HEK293 (cell line): Measurements from ENCODE around the gene PLCL2.

Experiments
- CTCF ChIA-PET: fragments of 350-600 bp; formaldehyde crosslinking; extraction: SDS; loops from one replicate; lab custom pipeline; 2021; ENCODE audit warnings: antibody characterized with exemption; lab: Yijun Ruan, JAX
- POLR2A ChIA-PET: fragments of 300-600 bp; formaldehyde crosslinking; extraction: SDS; loops from one replicate; lab custom pipeline; 2020; ENCODE audit warnings: antibody characterized with exemption, inconsistent platforms; lab: Yijun Ruan, JAX
- H3K27ac ChIP-seq: fragments of 200-500 bp; sonication (Bioruptor generic); 2 replicates; pipeline ENCODE4 v1.5.1; 2014; ENCODE audit warnings: low read depth, low read length, control low read depth, inconsistent platforms; ENCODE audit errors: extremely low read depth
- H3K36me3 ChIP-seq, 2 experiments: fragments of 200-500 bp in 1 of 2; sonication (Bioruptor generic) in 1 of 2; 1 replicate in 1 of 2; 2 replicates in 1 of 2; pipeline ENCODE4 v1.5.1; 2014 to 2017; ENCODE audit warnings: inconsistent platforms in 2 of 2, low read length in 2 of 2; ENCODE audit not compliant: control insufficient read depth in 2 of 2, insufficient read depth in 1 of 2
- H3K4me1 ChIP-seq: fragments of 200-500 bp; sonication (Bioruptor generic); 2 replicates; pipeline ENCODE4 v1.5.1; 2014; ENCODE audit warnings: mild to moderate bottlenecking, low read length, inconsistent platforms; ENCODE audit not compliant: control insufficient read depth, insufficient read depth
- H3K4me3 ChIP-seq: 2 replicates; pipeline ENCODE4 v1.5.1; 2011; ENCODE audit warnings: low read depth, mild to moderate bottlenecking, control low read depth, low read length, moderate library complexity
- H3K9me3 ChIP-seq: fragments of 200-500 bp; sonication (Bioruptor generic); 2 replicates; pipeline ENCODE4 v1.5.1; 2014; ENCODE audit warnings: low read depth, low read length, inconsistent platforms; ENCODE audit not compliant: control insufficient read depth, insufficient read depth
- INSM2 ChIP-seq: fragments of 450-650 bp; formaldehyde crosslinking; IDR thresholded peaks from 2 replicates; pipeline ENCODE4 v1.5.1; 2016; ENCODE audit warnings: missing biosample characterization, missing genetic modification characterization
- ZNF133 ChIP-seq: fragments of 450-650 bp; formaldehyde crosslinking; IDR thresholded peaks from 2 replicates; pipeline ENCODE4 v1.5.1; 2016; ENCODE audit warnings: missing biosample characterization, missing genetic modification characterization
- ZNF221 ChIP-seq: fragments of 450-650 bp; formaldehyde crosslinking; IDR thresholded peaks from 2 replicates; pipeline ENCODE4 v1.5.1; 2017; ENCODE audit warnings: missing biosample characterization, missing genetic modification characterization, borderline replicate concordance
- ZNF560 ChIP-seq: fragments of 450-650 bp; formaldehyde crosslinking; IDR thresholded peaks from 2 replicates; pipeline ENCODE4 v1.5.1; 2017; ENCODE audit warnings: missing biosample characterization, missing genetic modification characterization, borderline replicate concordance
- ZNF677 ChIP-seq: fragments of 450-650 bp; IDR thresholded peaks from 2 replicates; pipeline ENCODE4 v1.5.0; 2018; ENCODE audit warnings: missing biosample characterization, mild to moderate bottlenecking, missing genetic modification characterization, moderate library complexity
- ZNF76 ChIP-seq: fragments of 450-650 bp; formaldehyde crosslinking; IDR thresholded peaks from 2 replicates; pipeline ENCODE4; 2016; ENCODE audit warnings: low read depth, missing biosample characterization, missing genetic modification characterization, borderline replicate concordance

PLCL2 gene

GRCh38 chr3:17137321-17137826, 252.6 kb downstream of the PLCL2 start (continued):
- TF ChIP-seq ZNF221 (tag by site-specific recombination), result no peak
- no peak for TF ChIP-seq ZNF76 (tag by site-specific recombination)
- no peak for TF ChIP-seq INSM2 (tag by site-specific recombination)
- no peak for TF ChIP-seq ZNF133 (tag by site-specific recombination)

GRCh38 chr3:17138246-17139039, 253.7 kb downstream of the PLCL2 start:
- Histone ChIP-seq H3K4me3 (no peak overlapping the region), H3K4me1 (no peaks in the 10 kb centered on the region), H3K9me3 (no peaks in the 10 kb centered on the region), H3K36me3 (no peaks in the 10 kb centered on the region), H3K27ac (no peak overlapping the region)
- CTCF ChIA-PET, result interaction anchor here (0.7 kb wide), 1 partner anchor 570 kb away, joined by 3 read pairs; no protein-coding TSS in a partner anchor
- TF ChIP-seq ZNF560 (tag by site-specific recombination), result no peak
- TF ChIP-seq ZNF677 (tag by site-specific recombination), result peak; percentile 95
- POLR2A ChIA-PET, result no interaction called here
